ENCODE data around the gene RTRAF. TPM values are rescaled to one million over a fixed set of nuclear protein-coding genes. Genes with fewer than 3 reads are reported as not detected.

RTRAF gene
- total and polyA plus RNA-seq, 9 of the 15 experiments (the other 6 are each of a cell fraction or from before 2014, with no cell fraction given): 126 to 204 (median 155) TPM

- Histone ChIP-seq H3K27me3 (ENCODE audit: control insufficient read depth in 2 of 2, insufficient read depth in 2 of 2, low read length in 2 of 2) (no peaks in the 10 kb centered on the region), H3K9me1 (ENCODE audit: control insufficient read depth, insufficient read depth, low read length) (no peaks in the 10 kb centered on the region), H3K9me3 (replicated peaks; ENCODE audit: control insufficient read depth, insufficient read depth, low read depth, low read length) (no peaks in the 10 kb centered on the region), H3K79me2 (ENCODE audit: control insufficient read depth, insufficient read depth, low read length) (no peaks in the 10 kb centered on the region), H3K4me2 (ENCODE audit: insufficient read depth, low read length) (no peak overlapping the region), H3K4me1 (replicated peaks in 1 of 2; ENCODE audit: control insufficient read depth in 2 of 2, insufficient read depth in 2 of 2, low read length in 2 of 2) (no peaks in the 10 kb centered on the region; a peak in 1 of 5 replicates), H3K36me3 (ENCODE audit: control insufficient read depth, insufficient read depth, low read length) (no peaks in the 10 kb centered on the region), H3K9ac (ENCODE audit: insufficient read depth in 1 of 2, low read depth in 2 of 2, low read length in 2 of 2) (no peak overlapping the region), H3K4me3 (no peak overlapping the region), H2AFZ (ENCODE audit: low read depth, low read length) (no peak overlapping the region), H4K20me1 (replicated peaks; ENCODE audit: control insufficient read depth, insufficient read depth, low read length) (no peaks in the 10 kb centered on the region), H3K27ac (ENCODE audit: extremely low read depth, low read depth, low read length) (no peak overlapping the region)
- CTCF ChIA-PET (ENCODE audit: low intra/inter-chr PET ratio): interaction anchor here (0.6 kb wide), 1 partner anchor 560 kb away, joined by 4 read pairs; no protein-coding TSS in a partner anchor
- POLR2A ChIA-PET: interaction anchor here (0.6 kb wide), 1 partner anchor 17 kb away, joined by 3 read pairs; no protein-coding TSS in a partner anchor
- no TSS peak for BruUV-seq (replicated peaks)
- intact Hi-C loops (cut with micrococcal nuclease): no loop called here
- in situ Hi-C loops (cut with MboI): no loop called here
- DNase-seq (ENCODE audit: extremely low read depth in 1 of 4, low spot score in 3 of 4): no peak
- ATAC-seq: no peak
- 24% methylated on average over 7 of the region's 7 CpGs for WGBS (ENCODE audit: insufficient coverage, low coverage, missing lambda C conversion rate)
- FAIRE-seq: no peak
- no peak for TF ChIP-seq PHB (CRISPR knock-in tag; IDR thresholded peaks at IDR 0.05)
- TF ChIP-seq RFX1 (IDR thresholded peaks at IDR 0.05): no peak
- TF ChIP-seq SPI1 (IDR thresholded peaks at IDR 0.05; ENCODE audit: borderline replicate concordance, low read depth, low read length): no peak
- no peak for TF ChIP-seq GABPB2 (CRISPR knock-in tag; conservative IDR thresholded peaks at IDR 0.05)
- no peak for TF ChIP-seq NCOA4 (IDR thresholded peaks at IDR 0.05; ENCODE audit: partially characterized antibody)
- TF ChIP-seq MCM5 (IDR thresholded peaks at IDR 0.05; ENCODE audit: low read depth): no peak
- TF ChIP-seq BMI1 (IDR thresholded peaks at IDR 0.05; ENCODE audit: low read length): no peak
- TF ChIP-seq TRIM24 (IDR thresholded peaks at IDR 0.05): no peak
- no peak for TF ChIP-seq ZNF644 (tag; IDR thresholded peaks at IDR 0.05; ENCODE audit: low read depth)
- no peak for TF ChIP-seq YY1 (IDR thresholded peaks at IDR 0.05; ENCODE audit: borderline replicate concordance in 1 of 3, control insufficient read depth in 1 of 3, extremely low read depth in 1 of 3, insufficient read depth in 3 of 3, insufficient read length in 1 of 3, insufficient replicate concordance in 2 of 3, low read depth in 1 of 3, low read length in 2 of 3)
- no peak for TF ChIP-seq ZMIZ1 (IDR thresholded peaks at IDR 0.05; ENCODE audit: low read depth in 2 of 2, low read length in 2 of 2)
- no peak for TF ChIP-seq OTX1 (CRISPR knock-in tag; IDR thresholded peaks at IDR 0.05)
- no peak for TF ChIP-seq ZNF41 (CRISPR knock-in tag; conservative IDR thresholded peaks at IDR 0.05)
- no peak for TF ChIP-seq TFAM (CRISPR knock-in tag; conservative IDR thresholded peaks at IDR 0.05)
- TF ChIP-seq CREB3 (tag; conservative IDR thresholded peaks at IDR 0.05; ENCODE audit: low read depth): no peak
Measured at GRCh38 chr14:52032204-52032801, 43.0 kb downstream of the RTRAF start.

All from K562 (cell line).